Measurements from ENCODE around the gene SND1.

DNA sequence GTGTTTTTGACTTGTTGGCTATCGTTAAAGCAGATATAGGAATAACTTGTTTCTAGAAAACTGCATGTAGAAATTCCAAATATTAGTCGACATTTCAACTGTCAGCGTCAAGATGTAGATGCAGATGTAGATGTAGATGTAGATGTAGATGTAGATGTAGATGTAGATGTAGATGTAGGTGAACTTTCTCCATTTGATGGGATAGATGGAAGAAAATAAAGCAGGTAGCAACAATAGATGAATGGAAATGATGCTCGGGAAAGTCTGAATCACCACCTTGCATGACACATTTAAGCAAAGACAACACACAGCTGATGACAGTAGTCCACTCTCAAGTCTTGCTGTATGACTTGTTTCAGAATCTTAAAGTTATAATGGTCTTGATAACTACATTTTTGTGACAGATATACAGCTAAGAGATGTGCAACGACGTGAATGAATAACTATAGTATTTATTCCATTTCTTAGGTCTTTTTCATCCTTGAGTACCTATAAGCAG is 53.5 kb downstream of the SND1 start:
- no peak for TF ChIP-seq POLR2A (IDR thresholded peaks at IDR 0.05; ENCODE audit: low read length)
- no peak for TF ChIP-seq GATA1 (IDR thresholded peaks at IDR 0.05; ENCODE audit: low read depth, low read length)

All from erythroblast (primary cell).